Right lobe of liver (tissue), 4 donors: ENCODE measurements around the gene MIB1.

Experiments
- POLR2A ChIP-seq: fragments of 450-650 bp; IDR thresholded peaks from one replicate; pipeline ENCODE4 v1.6.1; 2017; ENCODE audit warnings: antibody characterized with exemption, mild to moderate bottlenecking
- TF ChIP-seq, protein P1 (sequence below), 4 donors: fragments of 200-600 bp in 3 of 4; fragments of 450-650 bp in 1 of 4; IDR thresholded peaks; one replicate each; pipeline versions ENCODE4 v1.5.1 to v1.8.0; 2016 to 2022; ENCODE audit warnings: antibody characterized with exemption in 4 of 4, mild to moderate bottlenecking in 2 of 4
- donor health status: DM: no; HTN: no; CAD: no.
- donor health status: DM: no; HTN: no; CAD: no.
- donor health status: DM: no; HTN: yes; CAD: no.

GRCh38 chr18:21741312-21741561 is 645 bp downstream of the MIB1 start:
- TF ChIP-seq, protein P1, sequence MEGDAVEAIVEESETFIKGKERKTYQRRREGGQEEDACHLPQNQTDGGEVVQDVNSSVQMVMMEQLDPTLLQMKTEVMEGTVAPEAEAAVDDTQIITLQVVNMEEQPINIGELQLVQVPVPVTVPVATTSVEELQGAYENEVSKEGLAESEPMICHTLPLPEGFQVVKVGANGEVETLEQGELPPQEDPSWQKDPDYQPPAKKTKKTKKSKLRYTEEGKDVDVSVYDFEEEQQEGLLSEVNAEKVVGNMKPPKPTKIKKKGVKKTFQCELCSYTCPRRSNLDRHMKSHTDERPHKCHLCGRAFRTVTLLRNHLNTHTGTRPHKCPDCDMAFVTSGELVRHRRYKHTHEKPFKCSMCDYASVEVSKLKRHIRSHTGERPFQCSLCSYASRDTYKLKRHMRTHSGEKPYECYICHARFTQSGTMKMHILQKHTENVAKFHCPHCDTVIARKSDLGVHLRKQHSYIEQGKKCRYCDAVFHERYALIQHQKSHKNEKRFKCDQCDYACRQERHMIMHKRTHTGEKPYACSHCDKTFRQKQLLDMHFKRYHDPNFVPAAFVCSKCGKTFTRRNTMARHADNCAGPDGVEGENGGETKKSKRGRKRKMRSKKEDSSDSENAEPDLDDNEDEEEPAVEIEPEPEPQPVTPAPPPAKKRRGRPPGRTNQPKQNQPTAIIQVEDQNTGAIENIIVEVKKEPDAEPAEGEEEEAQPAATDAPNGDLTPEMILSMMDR (IDR thresholded peaks at IDR 0.05): no peak
- no peak for TF ChIP-seq POLR2A
